Ovary (tissue), 3 donors: ENCODE results near the gene INHBB.

Source experiments
- CTCF ChIP-seq, 3 donors: fragments of 450-650 bp in 2 of 3; fragments of 200-600 bp in 1 of 3; IDR thresholded peaks; one replicate each; pipeline versions ENCODE4 v1.5.1 to v1.8.0; 2016 to 2022; ENCODE audit warnings: antibody characterized with exemption in 3 of 3, mild to moderate bottlenecking in 1 of 3
- EP300 ChIP-seq: sonication (generic); formaldehyde crosslinking; IDR thresholded peaks from one replicate; pipeline ENCODE4 v1.6.1; 2017; ENCODE audit warnings: antibody characterized with exemption
- donor health status: DM: no; HTN: no; CAD: no.

- TF ChIP-seq CTCF (IDR thresholded peaks at IDR 0.05): no peak
- no peak for TF ChIP-seq EP300
Observed at GRCh38 chr2:120346667-120347358, 877 bp downstream of the INHBB start.
